ENCODE measurements around the gene DNAAF9. TPM values are rescaled to one million over a fixed set of nuclear protein-coding genes. Genes with fewer than 3 reads are reported as not detected.

DNAAF9 gene
- total and polyA plus RNA-seq, 2 donors (not counting 1 experiment from before 2014, with no cell fraction given): 2.6 to 7.7 TPM

DNA sequence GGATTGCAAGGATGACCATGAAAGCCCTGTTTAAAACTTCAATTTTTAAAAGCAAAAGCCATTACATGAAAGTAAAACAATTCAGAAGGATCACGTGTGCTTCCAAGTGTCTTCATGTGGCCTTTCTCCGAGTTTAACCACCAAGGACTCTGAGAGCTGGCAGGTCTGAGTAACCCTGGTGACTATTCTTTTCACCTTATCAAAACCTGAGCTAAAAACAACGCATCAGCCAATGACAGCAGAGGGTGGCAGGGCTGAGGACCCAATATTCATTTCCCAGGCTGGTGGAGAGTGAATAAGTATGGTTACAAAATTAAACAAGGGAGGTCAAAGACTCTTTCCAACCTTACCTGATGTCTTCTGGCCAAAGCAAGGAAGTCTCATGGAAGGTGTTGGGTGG is 46.7 kb downstream of the DNAAF9 start:
- H3K9me3 Mint-ChIP-seq (ENCODE audit: insufficient read depth): no peaks in the 10 kb centered on the region
- Histone ChIP-seq H3K4me1 (ENCODE audit: control insufficient read depth in 2 of 2, insufficient read depth in 2 of 2, low read length in 2 of 2) (no peaks in the 10 kb centered on the region), H3K4me2 (replicated peaks; ENCODE audit: low read depth, low read length, poor library complexity, severe bottlenecking) (no peak overlapping the region), H3K79me2 (ENCODE audit: control insufficient read depth, insufficient read depth, low read length) (no peaks in the 10 kb centered on the region), H3K4me3 (ENCODE audit: control extremely low read depth in 1 of 5, extremely low read depth in 1 of 5, insufficient read depth in 1 of 5, low read depth in 2 of 5, low read length in 4 of 5) (no peak overlapping the region), H3K9me3 (ENCODE audit: control extremely low read depth in 1 of 3, control insufficient read depth in 2 of 3, insufficient read depth in 1 of 3, low read length in 2 of 3) (no peaks in the 10 kb centered on the region), H4K20me1 (ENCODE audit: control insufficient read depth, insufficient read depth, low read length, poor library complexity, severe bottlenecking) (no peaks in the 10 kb centered on the region), H3K9ac (ENCODE audit: low read length) (no peak overlapping the region), H3K27me3 (replicated peaks in 1 of 4; ENCODE audit: control extremely low read depth in 1 of 4, control insufficient read depth in 3 of 4, insufficient read depth in 4 of 4, low read length in 3 of 4) (no peaks in the 10 kb centered on the region), H3K36me3 (replicated peaks in 1 of 2; ENCODE audit: control extremely low read depth in 1 of 2, control insufficient read depth in 1 of 2, extremely low read depth in 1 of 2, insufficient read depth in 2 of 2, low read length in 1 of 2) (no peaks in the 10 kb centered on the region), H2AFZ (ENCODE audit: insufficient read depth, low read depth, low read length, poor library complexity, severe bottlenecking) (no peak overlapping the region), H3K27ac (ENCODE audit: low read length in 2 of 2) (no peak overlapping the region)
- H3K27me3 Mint-ChIP-seq: no peaks in the 10 kb centered on the region
- DNase-seq: no peak
- CTCF ChIA-PET: no interaction called here
- no peaks in the 10 kb centered on the region for H3K4me1 Mint-ChIP-seq
- H3K4me3 Mint-ChIP-seq: no peak overlapping the region
- TF ChIP-seq EZH2 (IDR thresholded peaks at IDR 0.05; ENCODE audit: borderline replicate concordance, insufficient read depth, low read depth, low read length, poor library complexity, severe bottlenecking): no peak
- 100% methylated on average over 2 of the region's 3 CpGs for WGBS (ENCODE audit: insufficient coverage)
- intact Hi-C loops (cut with micrococcal nuclease): no loop called here
- ATAC-seq (ENCODE audit: low read depth): no peak
- POLR2A ChIA-PET: no interaction called here
- no peak overlapping the region for H3K27ac Mint-ChIP-seq

DNA sequence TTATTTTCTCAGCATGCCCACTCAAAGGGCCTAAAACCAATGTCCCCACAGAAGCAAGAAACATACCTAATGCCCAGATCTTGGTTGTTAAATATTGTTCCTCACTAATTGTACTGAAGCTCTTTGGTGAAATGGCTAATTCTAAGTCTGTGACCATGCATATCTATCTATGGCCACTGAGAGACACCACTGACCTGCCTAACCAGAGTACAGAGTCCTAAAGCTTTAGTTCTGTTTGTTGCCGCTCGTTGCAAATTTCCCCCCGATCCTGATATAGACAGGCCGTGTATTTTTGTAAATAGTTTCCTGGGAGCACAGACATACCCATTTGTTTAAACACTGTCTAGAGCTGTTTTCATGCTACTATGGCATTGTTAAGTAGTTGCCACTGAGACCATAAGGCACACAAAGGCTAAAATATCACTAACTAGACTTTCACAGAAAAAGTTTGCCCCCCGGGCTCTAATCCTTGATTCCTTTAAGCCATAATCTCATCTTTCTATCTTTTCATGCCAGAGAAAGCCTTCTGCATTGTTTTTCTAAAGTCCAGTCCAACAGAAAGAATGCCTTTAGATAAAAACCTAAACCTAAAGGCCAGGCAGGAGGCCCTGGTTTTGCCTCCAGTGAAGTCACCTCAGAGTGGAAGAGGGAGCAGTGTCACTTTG is 48.7 kb downstream of the DNAAF9 start:
- Mint-ChIP-seq H3K27me3 (no peaks in the 10 kb centered on the region), H3K27ac (no peak overlapping the region), H3K4me1 (no peaks in the 10 kb centered on the region), H3K9me3 (ENCODE audit: insufficient read depth) (no peaks in the 10 kb centered on the region), H3K4me3 (no peak overlapping the region)
- Histone ChIP-seq H3K36me3 (replicated peaks in 1 of 2; ENCODE audit: control extremely low read depth in 1 of 2, control insufficient read depth in 1 of 2, extremely low read depth in 1 of 2, insufficient read depth in 2 of 2, low read length in 1 of 2) (no peaks in the 10 kb centered on the region), H3K27ac (ENCODE audit: low read length in 2 of 2) (no peak overlapping the region), H3K4me3 (ENCODE audit: control extremely low read depth in 1 of 5, extremely low read depth in 1 of 5, insufficient read depth in 1 of 5, low read depth in 2 of 5, low read length in 4 of 5) (no peak overlapping the region), H3K4me1 (ENCODE audit: control insufficient read depth in 2 of 2, insufficient read depth in 2 of 2, low read length in 2 of 2) (no peaks in the 10 kb centered on the region), H2AFZ (ENCODE audit: insufficient read depth, low read depth, low read length, poor library complexity, severe bottlenecking) (no peak overlapping the region), H4K20me1 (ENCODE audit: control insufficient read depth, insufficient read depth, low read length, poor library complexity, severe bottlenecking) (no peaks in the 10 kb centered on the region), H3K9ac (ENCODE audit: low read length) (no peak overlapping the region), H3K27me3 (replicated peaks in 1 of 4; ENCODE audit: control extremely low read depth in 1 of 4, control insufficient read depth in 3 of 4, insufficient read depth in 4 of 4, low read length in 3 of 4) (no peaks in the 10 kb centered on the region), H3K4me2 (replicated peaks; ENCODE audit: low read depth, low read length, poor library complexity, severe bottlenecking) (no peak overlapping the region), H3K79me2 (ENCODE audit: control insufficient read depth, insufficient read depth, low read length) (no peaks in the 10 kb centered on the region), H3K9me3 (ENCODE audit: control extremely low read depth in 1 of 3, control insufficient read depth in 2 of 3, insufficient read depth in 1 of 3, low read length in 2 of 3) (no peaks in the 10 kb centered on the region)
- CTCF ChIA-PET: no interaction called here
- POLR2A ChIA-PET: no interaction called here
- ATAC-seq (ENCODE audit: low read depth) (no peak), DNase-seq (no peak)
- intact Hi-C loops (cut with micrococcal nuclease): no loop called here
- WGBS (ENCODE audit: insufficient coverage): 100% methylated on average over 1 of the region's 5 CpGs
- TF ChIP-seq EZH2 (IDR thresholded peaks at IDR 0.05; ENCODE audit: borderline replicate concordance, insufficient read depth, low read depth, low read length, poor library complexity, severe bottlenecking): no peak
- TF ChIP-seq, protein P1, sequence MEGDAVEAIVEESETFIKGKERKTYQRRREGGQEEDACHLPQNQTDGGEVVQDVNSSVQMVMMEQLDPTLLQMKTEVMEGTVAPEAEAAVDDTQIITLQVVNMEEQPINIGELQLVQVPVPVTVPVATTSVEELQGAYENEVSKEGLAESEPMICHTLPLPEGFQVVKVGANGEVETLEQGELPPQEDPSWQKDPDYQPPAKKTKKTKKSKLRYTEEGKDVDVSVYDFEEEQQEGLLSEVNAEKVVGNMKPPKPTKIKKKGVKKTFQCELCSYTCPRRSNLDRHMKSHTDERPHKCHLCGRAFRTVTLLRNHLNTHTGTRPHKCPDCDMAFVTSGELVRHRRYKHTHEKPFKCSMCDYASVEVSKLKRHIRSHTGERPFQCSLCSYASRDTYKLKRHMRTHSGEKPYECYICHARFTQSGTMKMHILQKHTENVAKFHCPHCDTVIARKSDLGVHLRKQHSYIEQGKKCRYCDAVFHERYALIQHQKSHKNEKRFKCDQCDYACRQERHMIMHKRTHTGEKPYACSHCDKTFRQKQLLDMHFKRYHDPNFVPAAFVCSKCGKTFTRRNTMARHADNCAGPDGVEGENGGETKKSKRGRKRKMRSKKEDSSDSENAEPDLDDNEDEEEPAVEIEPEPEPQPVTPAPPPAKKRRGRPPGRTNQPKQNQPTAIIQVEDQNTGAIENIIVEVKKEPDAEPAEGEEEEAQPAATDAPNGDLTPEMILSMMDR (IDR thresholded peaks at IDR 0.05): no peak

Small RNAs within 50 kb of the gene (small RNA-seq; reads per million reads assigned to genes)
- not detected for gene RF00012 (ENCODE audit: insufficient read length, low read depth, low replicate concordance)
- not detected for gene RNU6-1019P (ENCODE audit: insufficient read length, low read depth, low replicate concordance)

Other genes with a start within 250 kb of the DNAAF9 start
- 19.3 and 20.3 TPM in 2 replicates for gene FASTKD5, start 247.8 kb downstream of the DNAAF9 start, total RNA-seq
- gene FASTKD5, start 247.8 kb downstream of the DNAAF9 start, polyA plus RNA-seq: 12.2 and 24.4 TPM in 2 replicates
- gene UBOX5, start 247.8 kb downstream of the DNAAF9 start, total RNA-seq: 9.2 and 10.2 TPM in 2 replicates
- gene UBOX5, start 247.8 kb downstream of the DNAAF9 start, polyA plus RNA-seq: 4.1 and 6.6 TPM in 2 replicates
- 5.1 and 6.4 TPM in 2 replicates for gene LZTS3, start 234.1 kb downstream of the DNAAF9 start, total RNA-seq
- gene LZTS3, start 234.1 kb downstream of the DNAAF9 start, polyA plus RNA-seq: 2.3 and 12.7 TPM in 2 replicates
- gene DDRGK1, start 203.0 kb downstream of the DNAAF9 start, total RNA-seq: 51.9 and 55.5 TPM in 2 replicates
- 35.6 and 41.7 TPM in 2 replicates for gene DDRGK1, start 203.0 kb downstream of the DNAAF9 start, polyA plus RNA-seq
- 55.5 TPM in 2 replicates for gene ITPA, start 198.2 kb downstream of the DNAAF9 start, total RNA-seq
- gene ITPA, start 198.2 kb downstream of the DNAAF9 start, polyA plus RNA-seq: 51.9 and 65.6 TPM in 2 replicates
- 1.6 and 2.7 TPM in 2 replicates for gene SLC4A11, start 168.5 kb downstream of the DNAAF9 start, total RNA-seq
- 0.79 and 0.85 TPM in 2 replicates for gene SLC4A11, start 168.5 kb downstream of the DNAAF9 start, polyA plus RNA-seq
- 18.3 and 19.5 TPM in 2 replicates for gene ATRN, start 63.3 kb upstream of the DNAAF9 start, total RNA-seq
- gene ATRN, start 63.3 kb upstream of the DNAAF9 start, polyA plus RNA-seq: 5.8 and 7.6 TPM in 2 replicates

Measured in B cell (primary cell).